Body of pancreas (tissue), 4 donors: ENCODE results near the gene CCDC107. TPM values are rescaled to one million over a fixed set of nuclear protein-coding genes. Genes with fewer than 3 reads are reported as not detected.
A peak's percentile ranks its signal among the peaks of the same experiment; 100 is the strongest.

Experiments used
- ATAC-seq: fragments of 150-250 bp; one replicate; pipeline ENCODE4 v1.9.1; 2016
- DNase-seq, 4 donors: peaks; one replicate each; pipeline ENCODE4 v3.0.0-alpha.2; 2019
- H3K27ac ChIP-seq, 4 donors: fragments of 200-600 bp; sonication (generic); 1 replicate in 3 of 4; 2 replicates in 1 of 4; pipeline versions ENCODE4 v1.5.1 to v1.6.1; 2016 to 2019; ENCODE audit warnings: mild to moderate bottlenecking in 1 of 4, mixed read lengths in 1 of 4, moderate library complexity in 1 of 4
- H3K27me3 ChIP-seq, 2 donors: fragments of 200-600 bp; sonication (generic); one replicate each; pipeline ENCODE4 v1.6.0; 2016; ENCODE audit warnings: mild to moderate bottlenecking in 1 of 2
- H3K36me3 ChIP-seq, 2 donors: fragments of 200-600 bp; sonication (generic); replicated peaks in 1 of 2; 2 replicates each; pipeline ENCODE4 v1.5.1; 2016; ENCODE audit warnings: low read depth in 2 of 2; ENCODE audit not compliant: insufficient read depth in 1 of 2
- H3K4me1 ChIP-seq: fragments of 200-600 bp; sonication (generic); one replicate; pipeline ENCODE4 v1.6.0; 2016
- H3K4me3 ChIP-seq, 2 donors: fragments of 200-600 bp; sonication (generic); 1 replicate in 1 of 2; 2 replicates in 1 of 2; pipeline ENCODE4 v1.5.1; 2016 to 2019
- H3K9me3 ChIP-seq, 3 donors: fragments of 200-600 bp; sonication (generic); 1 replicate in 2 of 3; 2 replicates in 1 of 3; pipeline ENCODE4 v1.5.1; 2016
- POLR2A ChIP-seq, 3 donors: fragments of 450-650 bp; IDR thresholded peaks; one replicate each; pipeline ENCODE4 v1.6.1; 2016; ENCODE audit warnings: antibody characterized with exemption in 3 of 3, mild to moderate bottlenecking in 2 of 3
- WGBS, 2 donors: methylation state at CpG; one replicate each; pipeline ENCODE4 v1.1.5; 2017; 5-methylcytosine and 5-hydroxymethylcytosine counted together
- intact Hi-C: fragments of 100-400 bp; cut with DNase I; formaldehyde crosslinking; loops from one replicate; pipeline ENCODE4 v1.15.1; 2023
- total RNA-seq, 2 donors: library from RNA; depleted of rRNA; stranded (reverse); fragments of >200 nt; gene quantifications; one replicate each; pipeline ENCODE4 v1.1.0, GENCODE V29; 2016
- TF ChIP-seq, protein P1 (sequence below), 7 experiments: fragments of 450-650 bp in 4 of 7; fragments of 200-600 bp in 3 of 7; sonication (generic) in 3 of 7; IDR thresholded peaks; one replicate each; pipeline ENCODE4 v1.5.1; 2016 to 2019; ENCODE audit warnings: antibody characterized with exemption in 7 of 7

The CCDC107 gene
- total RNA-seq, 2 donors from 2014 or later: 15.8 to 42.2 TPM

DNA sequence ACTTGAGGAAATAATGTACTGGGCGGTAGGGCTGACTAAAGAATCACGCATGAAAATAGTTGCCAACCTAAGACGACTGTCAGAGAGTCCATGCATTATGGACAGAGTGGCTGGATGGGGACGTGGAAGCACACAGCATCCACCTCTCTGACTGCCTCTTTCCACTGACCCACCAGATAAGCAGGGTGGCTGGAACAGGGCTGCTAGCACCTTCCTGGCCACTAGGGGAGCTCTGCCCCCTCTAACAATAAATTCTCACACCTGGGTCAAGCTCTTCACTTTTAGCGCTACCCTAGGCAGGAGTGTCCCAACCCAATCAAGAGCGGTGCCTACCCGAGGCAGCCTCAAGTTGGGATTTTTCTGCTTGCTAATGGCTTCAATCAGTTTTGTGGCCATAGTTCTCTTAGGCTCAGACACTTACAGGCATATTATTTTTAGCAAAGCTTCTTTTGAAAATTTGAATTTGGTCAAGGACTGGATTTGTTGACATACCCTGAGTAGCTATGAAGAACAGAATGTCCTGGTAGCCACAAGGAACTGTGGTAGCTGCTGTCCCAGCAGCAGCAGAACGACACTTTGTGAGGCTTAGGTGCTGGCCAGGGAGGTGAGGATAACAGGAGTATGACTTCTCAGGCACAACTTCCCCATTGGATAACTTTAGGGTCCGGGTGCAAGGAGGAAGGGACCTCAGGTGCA lies 38.6 kb downstream of the CCDC107 start:
- H3K4me1 ChIP-seq: peaks cover 28% of the 10 kb centered on the region
- no peak overlapping the region for H3K4me3 ChIP-seq
- H3K9me3 ChIP-seq: no peaks in the 10 kb centered on the region
- 22 to 24% methylated on average over 9 of the region's 9 CpGs for WGBS, 2 donors
- ATAC-seq: peak; percentile 78
- peak overlapping the region; percentile 23 to 73 (median 54) for H3K27ac ChIP-seq
- peaks cover 26 to 32% of the 10 kb centered on the region in 2 donors for H3K36me3 ChIP-seq
- DNase-seq: peak; percentile 75 to 80 (median 78)
- H3K27me3 ChIP-seq: no peaks in the 10 kb centered on the region
- TF ChIP-seq, protein P1, sequence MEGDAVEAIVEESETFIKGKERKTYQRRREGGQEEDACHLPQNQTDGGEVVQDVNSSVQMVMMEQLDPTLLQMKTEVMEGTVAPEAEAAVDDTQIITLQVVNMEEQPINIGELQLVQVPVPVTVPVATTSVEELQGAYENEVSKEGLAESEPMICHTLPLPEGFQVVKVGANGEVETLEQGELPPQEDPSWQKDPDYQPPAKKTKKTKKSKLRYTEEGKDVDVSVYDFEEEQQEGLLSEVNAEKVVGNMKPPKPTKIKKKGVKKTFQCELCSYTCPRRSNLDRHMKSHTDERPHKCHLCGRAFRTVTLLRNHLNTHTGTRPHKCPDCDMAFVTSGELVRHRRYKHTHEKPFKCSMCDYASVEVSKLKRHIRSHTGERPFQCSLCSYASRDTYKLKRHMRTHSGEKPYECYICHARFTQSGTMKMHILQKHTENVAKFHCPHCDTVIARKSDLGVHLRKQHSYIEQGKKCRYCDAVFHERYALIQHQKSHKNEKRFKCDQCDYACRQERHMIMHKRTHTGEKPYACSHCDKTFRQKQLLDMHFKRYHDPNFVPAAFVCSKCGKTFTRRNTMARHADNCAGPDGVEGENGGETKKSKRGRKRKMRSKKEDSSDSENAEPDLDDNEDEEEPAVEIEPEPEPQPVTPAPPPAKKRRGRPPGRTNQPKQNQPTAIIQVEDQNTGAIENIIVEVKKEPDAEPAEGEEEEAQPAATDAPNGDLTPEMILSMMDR (IDR thresholded peaks at IDR 0.05): peak; percentile 86 to 93 (median 90)
- peak in 1 of 3 donors; percentile 22 for TF ChIP-seq POLR2A (IDR thresholded peaks at IDR 0.05)
- intact Hi-C loops: loop anchor here (5.0 kb wide), 1 partner anchor 34 kb away; no protein-coding TSS in a partner anchor

DNA sequence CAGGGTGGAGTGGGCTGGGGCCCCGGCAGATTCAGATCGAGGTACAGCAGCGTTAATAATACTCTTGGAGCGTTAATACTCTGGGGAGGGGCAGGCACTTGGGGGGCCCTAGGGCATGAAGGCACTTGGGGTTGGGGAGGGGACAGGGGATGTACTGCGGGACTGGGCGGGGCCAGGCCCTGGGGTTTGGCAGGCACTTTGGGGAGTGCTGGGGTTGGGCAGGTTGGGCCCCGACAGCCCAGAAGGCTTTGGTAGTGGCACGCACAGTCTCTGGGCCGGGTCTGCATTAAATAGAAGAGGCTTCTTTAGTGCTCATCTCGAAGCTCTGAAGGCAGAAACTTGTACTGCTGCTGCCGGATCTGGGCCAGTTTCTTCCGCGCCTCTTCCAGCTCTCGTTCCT lies 39.4 kb downstream of the CCDC107 start:
- Histone ChIP-seq H3K4me1 (peaks cover 28% of the 10 kb centered on the region), H3K4me3 (no peak overlapping the region), H3K27me3 (no peaks in the 10 kb centered on the region), H3K27ac (peak overlapping the region in 2 of 4 donors; percentile 53 to 73), H3K9me3 (no peaks in the 10 kb centered on the region), H3K36me3 (peaks cover 26 to 37% of the 10 kb centered on the region in 2 donors)
- DNase-seq (no peak), ATAC-seq (no peak)
- WGBS, 2 donors: 84 to 88% methylated on average over 13 of the region's 14 CpGs
- intact Hi-C loops: loop anchor here (5.0 kb wide), 1 partner anchor 35 kb away; no protein-coding TSS in a partner anchor
- no peak for TF ChIP-seq POLR2A (IDR thresholded peaks at IDR 0.05)
- TF ChIP-seq, protein P1 (IDR thresholded peaks at IDR 0.05): no peak

GRCh38 chr9:35698231-35698630 lies 40.1 kb downstream of the CCDC107 start:
- H3K9me3 ChIP-seq: no peaks in the 10 kb centered on the region
- peaks cover 30 to 43% of the 10 kb centered on the region in 2 donors for H3K36me3 ChIP-seq
- intact Hi-C loops: loop anchor here (5.0 kb wide), 1 partner anchor 36 kb away; no protein-coding TSS in a partner anchor
- no peak overlapping the region for H3K4me3 ChIP-seq
- no peaks in the 10 kb centered on the region for H3K27me3 ChIP-seq
- no peak for ATAC-seq
- TF ChIP-seq POLR2A (IDR thresholded peaks at IDR 0.05): no peak
- TF ChIP-seq, protein P1 (IDR thresholded peaks at IDR 0.05): no peak
- 89 to 94% methylated on average over 3 to 5 of the region's 5 CpGs for WGBS, 2 donors
- peaks cover 28% of the 10 kb centered on the region for H3K4me1 ChIP-seq
- no peak overlapping the region for H3K27ac ChIP-seq
- no peak for DNase-seq

GRCh38 chr9:35700031-35700430 lies 41.9 kb downstream of the CCDC107 start:
- Histone ChIP-seq H3K36me3 (peaks cover 40 to 61% of the 10 kb centered on the region in 2 donors), H3K27ac (peak overlapping the region in 1 of 4 donors; percentile 16), H3K27me3 (no peaks in the 10 kb centered on the region), H3K4me1 (peaks cover 25% of the 10 kb centered on the region), H3K4me3 (no peak overlapping the region), H3K9me3 (no peaks in the 10 kb centered on the region)
- intact Hi-C loops: no loop called here
- WGBS, 2 donors: 53 to 59% methylated on average over 11 of the region's 11 CpGs
- no peak for ATAC-seq
- TF ChIP-seq, protein P1 (IDR thresholded peaks at IDR 0.05): no peak
- no peak for TF ChIP-seq POLR2A (IDR thresholded peaks at IDR 0.05)
- DNase-seq: peak in 2 of 4 donors; percentile 34 to 65
